ENCODE data around the gene PRG3.

The PRG3 gene

DNA sequence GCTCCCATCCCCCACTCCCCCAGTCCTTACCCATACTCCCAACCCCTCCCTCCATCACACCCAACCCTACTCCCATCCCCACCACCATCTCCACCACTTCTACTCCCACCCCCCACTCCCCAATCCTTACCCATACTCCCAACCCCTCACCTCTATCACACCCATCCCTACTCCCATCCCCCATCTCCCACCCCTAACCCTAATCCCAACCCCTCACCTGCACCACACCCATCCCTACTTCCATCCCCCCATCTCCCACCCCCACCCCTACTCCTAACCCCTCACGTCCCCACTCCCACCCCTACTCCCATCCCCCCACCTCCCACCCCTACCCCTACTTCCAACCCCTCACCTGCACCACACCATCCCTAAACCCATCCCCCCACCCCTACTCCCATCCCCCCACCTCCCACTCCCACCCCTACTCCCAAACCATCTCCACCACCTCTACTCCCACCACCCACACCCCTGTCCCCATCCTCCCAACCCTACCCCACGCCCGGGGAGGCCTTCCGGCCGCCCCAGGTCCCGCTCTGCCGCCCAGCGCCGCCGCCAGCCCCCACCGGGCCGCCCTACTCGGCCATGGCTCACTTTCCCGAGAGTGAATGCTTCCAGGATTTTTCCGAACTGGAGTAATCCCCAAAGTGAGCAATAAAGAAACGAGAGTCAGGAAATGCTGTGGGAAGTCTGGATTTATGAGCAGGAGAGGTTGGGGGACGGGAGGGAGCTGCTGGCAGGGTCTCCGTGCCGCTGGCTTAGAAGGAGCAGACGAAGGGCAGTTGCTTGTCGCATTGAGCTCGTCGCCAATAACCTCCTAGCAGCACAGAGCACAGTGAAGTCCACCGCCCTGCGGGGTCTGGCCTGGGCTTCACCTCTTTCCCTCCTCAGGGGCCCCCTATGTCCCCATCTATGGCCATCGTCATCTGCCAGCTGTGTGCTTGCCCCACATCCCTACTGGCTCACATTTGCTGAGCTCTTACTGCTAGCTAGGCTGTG is 4.6 kb downstream of the PRG3 start:
- H3K4me3 ChIP-seq (ENCODE audit: low read depth, low read length), result no peak overlapping the region
- no peak for DNase-seq (ENCODE audit: low read depth)
- TF ChIP-seq, protein P1, sequence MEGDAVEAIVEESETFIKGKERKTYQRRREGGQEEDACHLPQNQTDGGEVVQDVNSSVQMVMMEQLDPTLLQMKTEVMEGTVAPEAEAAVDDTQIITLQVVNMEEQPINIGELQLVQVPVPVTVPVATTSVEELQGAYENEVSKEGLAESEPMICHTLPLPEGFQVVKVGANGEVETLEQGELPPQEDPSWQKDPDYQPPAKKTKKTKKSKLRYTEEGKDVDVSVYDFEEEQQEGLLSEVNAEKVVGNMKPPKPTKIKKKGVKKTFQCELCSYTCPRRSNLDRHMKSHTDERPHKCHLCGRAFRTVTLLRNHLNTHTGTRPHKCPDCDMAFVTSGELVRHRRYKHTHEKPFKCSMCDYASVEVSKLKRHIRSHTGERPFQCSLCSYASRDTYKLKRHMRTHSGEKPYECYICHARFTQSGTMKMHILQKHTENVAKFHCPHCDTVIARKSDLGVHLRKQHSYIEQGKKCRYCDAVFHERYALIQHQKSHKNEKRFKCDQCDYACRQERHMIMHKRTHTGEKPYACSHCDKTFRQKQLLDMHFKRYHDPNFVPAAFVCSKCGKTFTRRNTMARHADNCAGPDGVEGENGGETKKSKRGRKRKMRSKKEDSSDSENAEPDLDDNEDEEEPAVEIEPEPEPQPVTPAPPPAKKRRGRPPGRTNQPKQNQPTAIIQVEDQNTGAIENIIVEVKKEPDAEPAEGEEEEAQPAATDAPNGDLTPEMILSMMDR (IDR thresholded peaks at IDR 0.05; ENCODE audit: control insufficient read depth, extremely low read depth, insufficient read depth), result no peak

DNA sequence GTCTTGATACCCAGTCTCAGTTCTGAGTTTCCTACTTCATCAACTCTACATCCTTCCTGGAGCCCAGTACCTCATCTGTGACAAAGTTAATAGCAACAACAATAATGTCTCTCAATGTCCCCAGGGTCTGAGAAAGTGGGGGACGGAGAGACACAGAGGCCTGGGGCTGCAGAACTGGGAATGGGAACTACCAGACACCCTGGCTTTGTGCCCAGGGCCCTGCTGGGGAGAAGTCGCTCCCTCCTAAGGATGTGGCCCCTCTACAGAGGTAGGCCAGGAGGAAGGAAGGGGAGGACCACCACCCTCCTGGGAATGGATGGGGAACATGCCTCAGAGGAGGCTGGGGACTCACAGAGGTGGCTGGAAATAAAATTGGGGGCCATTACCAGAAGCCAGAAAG is 5.5 kb downstream of the PRG3 start:
- no peak overlapping the region for H3K4me3 ChIP-seq (ENCODE audit: low read depth, low read length)
- no peak for DNase-seq (ENCODE audit: low read depth)
- TF ChIP-seq, protein P1 (IDR thresholded peaks at IDR 0.05; ENCODE audit: control insufficient read depth, extremely low read depth, insufficient read depth), result no peak

- no peak overlapping the region for H3K4me3 ChIP-seq (ENCODE audit: low read depth, low read length)
- DNase-seq (ENCODE audit: low read depth), result no peak
- TF ChIP-seq, protein P1 (IDR thresholded peaks at IDR 0.05; ENCODE audit: control insufficient read depth, extremely low read depth, insufficient read depth), result no peak
Observed at GRCh38 chr11:57374966-57375365, 6.0 kb downstream of the PRG3 start.

GRCh38 chr11:57373146-57373545 is 7.8 kb downstream of the PRG3 start:
- TF ChIP-seq, protein P1 (IDR thresholded peaks at IDR 0.05; ENCODE audit: control insufficient read depth, extremely low read depth, insufficient read depth), result no peak
- no peak for DNase-seq (ENCODE audit: low read depth)
- H3K4me3 ChIP-seq (ENCODE audit: low read depth, low read length), result no peak overlapping the region

DNA sequence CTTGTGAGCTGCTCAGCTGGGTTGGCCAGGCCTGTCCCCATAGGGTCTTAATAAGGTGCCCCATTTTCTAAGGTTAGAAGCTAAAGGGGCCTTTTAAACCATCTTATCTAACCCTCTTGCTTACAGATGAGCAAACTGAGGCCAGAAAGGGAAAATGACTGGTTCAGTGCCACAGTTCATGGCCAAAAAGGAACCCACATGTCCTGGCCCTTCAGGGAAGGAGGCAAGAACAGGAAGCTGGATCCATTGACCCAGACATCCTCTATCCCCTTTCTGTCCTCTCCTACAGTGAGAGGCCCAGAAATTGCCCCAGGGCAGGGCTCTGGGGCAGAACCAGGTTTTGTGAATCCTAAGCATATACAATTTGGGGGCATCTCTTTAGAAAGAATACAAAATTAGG is 10.0 kb downstream of the PRG3 start:
- no peak overlapping the region for H3K4me3 ChIP-seq (ENCODE audit: low read depth, low read length)
- TF ChIP-seq, protein P1 (IDR thresholded peaks at IDR 0.05; ENCODE audit: control insufficient read depth, extremely low read depth, insufficient read depth), result no peak
- no peak for DNase-seq (ENCODE audit: low read depth)

GRCh38 chr11:57370251-57370650 is 10.7 kb downstream of the PRG3 start:
- TF ChIP-seq, protein P1 (IDR thresholded peaks at IDR 0.05; ENCODE audit: control insufficient read depth, extremely low read depth, insufficient read depth), result no peak
- no peak for DNase-seq (ENCODE audit: low read depth)
- no peak overlapping the region for H3K4me3 ChIP-seq (ENCODE audit: low read depth, low read length)

Data from LNCaP clone FGC (cell line).